PFSK-1 (cell line): Measurements from ENCODE around the gene ERCC2.

Experiments used
- FOXP2 ChIP-seq: optimal IDR thresholded peaks from 2 replicates; pipeline ENCODE3; 2011; ENCODE audit warnings: borderline replicate concordance, control low read depth, inconsistent platforms; ENCODE audit not compliant: insufficient read depth; ENCODE audit errors: extremely low read length, extremely low read depth
- POLR2AphosphoS5 ChIP-seq: IDR thresholded peaks from 2 replicates; pipeline ENCODE4 v1.6.1; 2012; ENCODE audit warnings: low read depth, mild to moderate bottlenecking, control low read depth, low read length, moderate library complexity
- SIN3A ChIP-seq: IDR thresholded peaks from 2 replicates; pipeline ENCODE4 v1.6.1; 2012; ENCODE audit warnings: mild to moderate bottlenecking, low read length, moderate library complexity, borderline replicate concordance; ENCODE audit not compliant: insufficient read depth
- TAF1 ChIP-seq: IDR thresholded peaks from 2 replicates; pipeline ENCODE4 v1.6.1; 2012; ENCODE audit warnings: low read length, control low read depth, borderline replicate concordance; ENCODE audit not compliant: insufficient read depth
- TF ChIP-seq, protein P1 (sequence below), 2 experiments: IDR thresholded peaks; 2 replicates each; pipeline versions ENCODE4 v1.6.1 to v1.8.0; 2011 to 2012; ENCODE audit warnings: low read depth in 2 of 2, low read length in 2 of 2, control low read depth in 1 of 2, inconsistent platforms in 1 of 2, mild to moderate bottlenecking in 1 of 2, moderate library complexity in 1 of 2; ENCODE audit not compliant: insufficient read depth in 1 of 2

DNA sequence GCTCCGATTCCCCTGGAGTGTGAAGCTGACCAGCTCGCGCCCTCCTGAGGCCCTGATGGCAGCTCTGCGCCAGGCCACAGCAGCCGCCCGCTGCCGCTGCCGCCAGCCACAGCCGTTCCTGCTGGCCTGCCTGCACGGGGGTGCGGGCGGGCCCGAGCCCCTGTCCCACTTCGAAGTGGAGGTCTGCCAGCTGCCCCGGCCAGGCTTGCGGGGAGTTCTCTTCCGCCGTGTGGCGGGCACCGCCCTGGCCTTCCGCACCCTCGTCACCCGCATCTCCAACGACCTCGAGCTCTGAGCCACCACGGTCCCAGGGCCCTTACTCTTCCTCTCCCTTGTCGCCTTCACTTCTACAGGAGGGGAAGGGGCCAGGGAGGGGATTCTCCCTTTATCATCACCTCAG lies 68.0 kb downstream of the ERCC2 start:
- TF ChIP-seq, protein P1, sequence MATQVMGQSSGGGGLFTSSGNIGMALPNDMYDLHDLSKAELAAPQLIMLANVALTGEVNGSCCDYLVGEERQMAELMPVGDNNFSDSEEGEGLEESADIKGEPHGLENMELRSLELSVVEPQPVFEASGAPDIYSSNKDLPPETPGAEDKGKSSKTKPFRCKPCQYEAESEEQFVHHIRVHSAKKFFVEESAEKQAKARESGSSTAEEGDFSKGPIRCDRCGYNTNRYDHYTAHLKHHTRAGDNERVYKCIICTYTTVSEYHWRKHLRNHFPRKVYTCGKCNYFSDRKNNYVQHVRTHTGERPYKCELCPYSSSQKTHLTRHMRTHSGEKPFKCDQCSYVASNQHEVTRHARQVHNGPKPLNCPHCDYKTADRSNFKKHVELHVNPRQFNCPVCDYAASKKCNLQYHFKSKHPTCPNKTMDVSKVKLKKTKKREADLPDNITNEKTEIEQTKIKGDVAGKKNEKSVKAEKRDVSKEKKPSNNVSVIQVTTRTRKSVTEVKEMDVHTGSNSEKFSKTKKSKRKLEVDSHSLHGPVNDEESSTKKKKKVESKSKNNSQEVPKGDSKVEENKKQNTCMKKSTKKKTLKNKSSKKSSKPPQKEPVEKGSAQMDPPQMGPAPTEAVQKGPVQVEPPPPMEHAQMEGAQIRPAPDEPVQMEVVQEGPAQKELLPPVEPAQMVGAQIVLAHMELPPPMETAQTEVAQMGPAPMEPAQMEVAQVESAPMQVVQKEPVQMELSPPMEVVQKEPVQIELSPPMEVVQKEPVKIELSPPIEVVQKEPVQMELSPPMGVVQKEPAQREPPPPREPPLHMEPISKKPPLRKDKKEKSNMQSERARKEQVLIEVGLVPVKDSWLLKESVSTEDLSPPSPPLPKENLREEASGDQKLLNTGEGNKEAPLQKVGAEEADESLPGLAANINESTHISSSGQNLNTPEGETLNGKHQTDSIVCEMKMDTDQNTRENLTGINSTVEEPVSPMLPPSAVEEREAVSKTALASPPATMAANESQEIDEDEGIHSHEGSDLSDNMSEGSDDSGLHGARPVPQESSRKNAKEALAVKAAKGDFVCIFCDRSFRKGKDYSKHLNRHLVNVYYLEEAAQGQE (IDR thresholded peaks at IDR 0.05; ENCODE audit: insufficient read depth in 1 of 2, low read depth in 2 of 2, low read length in 2 of 2): no peak
- TF ChIP-seq POLR2AphosphoS5 (no peak), TAF1 (no peak), SIN3A (no peak), FOXP2 (no peak)
